ENCODE data around the gene ISG15. TPM values are rescaled to one million over a fixed set of nuclear protein-coding genes. Genes with fewer than 3 reads are reported as not detected.
A peak's percentile ranks its signal among the peaks of the same experiment; 100 is the strongest.

The ISG15 gene
- total and polyA plus RNA-seq, 9 of the 15 experiments (the other 6 are each of a cell fraction or from before 2014, with no cell fraction given) = 0.40 to 58.3 (median 12.2) TPM

GRCh38 chr1:1033009-1033587 lies 19.8 kb downstream of the ISG15 start (continued):
- TF ChIP-seq ZBTB5 (IDR thresholded peaks at IDR 0.05) (no peak), NFIX (CRISPR knock-in tag; IDR thresholded peaks at IDR 0.05; ENCODE audit: low read depth) (no peak), NONO (IDR thresholded peaks at IDR 0.05; ENCODE audit: low read depth in 2 of 2, low read length in 1 of 2) (peak in 1 of 2 experiments; percentile 86; a peak in 2 of 4 replicates), DACH1 (IDR thresholded peaks at IDR 0.05; ENCODE audit: partially characterized antibody) (no peak), FOXK2 (conservative IDR thresholded peaks at IDR 0.05 in 1 of 2, IDR thresholded peaks at IDR 0.05 in 1 of 2; ENCODE audit: low read depth in 2 of 2) (no peak), ZNF639 (CRISPR knock-in tag; conservative IDR thresholded peaks at IDR 0.05 in 1 of 2, IDR thresholded peaks at IDR 0.05 in 1 of 2) (no peak), SIN3B (IDR thresholded peaks at IDR 0.05; ENCODE audit: low read depth) (0 out of 2 replicates have a peak, but pooled peaks have one; percentile 21), ZNF584 (CRISPR knock-in tag; IDR thresholded peaks at IDR 0.05; ENCODE audit: low read depth) (no peak), RNF219 (CRISPR knock-in tag; IDR thresholded peaks at IDR 0.05) (no peak), PHTF2 (CRISPR knock-in tag; IDR thresholded peaks at IDR 0.05) (no peak), JUN (IDR thresholded peaks at IDR 0.05; ENCODE audit: borderline replicate concordance, low read depth, low read length) (peak; percentile 55; the same call in 1 of the 2 replicates), JUN (CRISPR knock-in tag; IDR thresholded peaks at IDR 0.05; ENCODE audit: borderline replicate concordance) (no peak), KAT2B (IDR thresholded peaks at IDR 0.05; ENCODE audit: low read depth, low read length) (no peak), MEIS2 (IDR thresholded peaks at IDR 0.05; ENCODE audit: partially characterized antibody) (peak; percentile 4), SMC3 (conservative IDR thresholded peaks at IDR 0.05; ENCODE audit: insufficient read depth, low read depth, low read length) (peak; percentile 64), CXXC5 (CRISPR knock-in tag; IDR thresholded peaks at IDR 0.05) (peak; percentile 82), ZNF830 (CRISPR knock-in tag; IDR thresholded peaks at IDR 0.05) (no peak), SMARCA4 (IDR thresholded peaks at IDR 0.05) (no peak), ZBTB26 (CRISPR knock-in tag; IDR thresholded peaks at IDR 0.05) (no peak), ZKSCAN1 (IDR thresholded peaks at IDR 0.05; ENCODE audit: low read depth, low read length) (0 out of 2 replicates have a peak, but pooled peaks have one; percentile 13), TGIF2 (CRISPR knock-in tag; IDR thresholded peaks at IDR 0.05) (peak; percentile 74; the same call in 1 of the 2 replicates), HDGF (IDR thresholded peaks at IDR 0.05) (no peak)
